ENCODE data around the gene PPFIA1.
"Not testable (repeated sequence)": the region's sequence is repeated elsewhere in the genome, so short reads cannot be mapped to it uniquely, and the experiment has no call there.

Gene PPFIA1

GRCh38 chr11:70314730-70315129 lies 44.2 kb downstream of the PPFIA1 start:
- no peak for TF ChIP-seq POLR2A (IDR thresholded peaks at IDR 0.05; ENCODE audit: low read depth, low read length)
- no peak for FAIRE-seq
- DNase-seq (ENCODE audit: insufficient read length, low spot score): no peak

- TF ChIP-seq POLR2A (IDR thresholded peaks at IDR 0.05; ENCODE audit: low read depth, low read length): no peak
- DNase-seq (ENCODE audit: insufficient read length, low spot score) (no peak), FAIRE-seq (no peak)
These were observed 45.2 kb downstream of the PPFIA1 start for GRCh38 chr11:70315716-70316115.

- FAIRE-seq (no peak), DNase-seq (ENCODE audit: insufficient read length, low spot score) (no peak)
- no peak for TF ChIP-seq POLR2A (IDR thresholded peaks at IDR 0.05; ENCODE audit: low read depth, low read length)
These were observed 47.3 kb downstream of the PPFIA1 start for GRCh38 chr11:70317581-70318305.

- DNase-seq (ENCODE audit: insufficient read length, low spot score): no peak
- FAIRE-seq: no peak
- no peak for TF ChIP-seq POLR2A (IDR thresholded peaks at IDR 0.05; ENCODE audit: low read depth, low read length)
These were observed 49.0 kb downstream of the PPFIA1 start for GRCh38 chr11:70319396-70320076.

GRCh38 chr11:70322666-70323065 lies 52.2 kb downstream of the PPFIA1 start:
- FAIRE-seq (no peak), DNase-seq (ENCODE audit: insufficient read length, low spot score) (no peak)
- no peak for TF ChIP-seq POLR2A (IDR thresholded peaks at IDR 0.05; ENCODE audit: low read depth, low read length)

- no peak for DNase-seq (ENCODE audit: insufficient read length, low spot score)
- no peak for TF ChIP-seq POLR2A (IDR thresholded peaks at IDR 0.05; ENCODE audit: low read depth, low read length)
- no peak for FAIRE-seq
These were observed 53.3 kb downstream of the PPFIA1 start for GRCh38 chr11:70323806-70324205.

GRCh38 chr11:70324376-70325115 lies 54.1 kb downstream of the PPFIA1 start:
- FAIRE-seq: no peak
- no peak for TF ChIP-seq POLR2A (IDR thresholded peaks at IDR 0.05; ENCODE audit: low read depth, low read length)
- DNase-seq (ENCODE audit: insufficient read length, low spot score): no peak

- DNase-seq (ENCODE audit: insufficient read length, low spot score) (no peak), FAIRE-seq (no peak)
- TF ChIP-seq POLR2A (IDR thresholded peaks at IDR 0.05; ENCODE audit: low read depth, low read length): no peak
These were observed 55.3 kb downstream of the PPFIA1 start for GRCh38 chr11:70325824-70326223.

- no peak for DNase-seq (ENCODE audit: insufficient read length, low spot score)
- FAIRE-seq: no peak
- no peak for TF ChIP-seq POLR2A (IDR thresholded peaks at IDR 0.05; ENCODE audit: low read depth, low read length)
These were observed 55.9 kb downstream of the PPFIA1 start for GRCh38 chr11:70326365-70326811.

- FAIRE-seq: no peak
- TF ChIP-seq POLR2A (IDR thresholded peaks at IDR 0.05; ENCODE audit: low read depth, low read length): no peak
- no peak for DNase-seq (ENCODE audit: insufficient read length, low spot score)
These were observed 56.3 kb downstream of the PPFIA1 start for GRCh38 chr11:70326833-70327232.

- TF ChIP-seq POLR2A (IDR thresholded peaks at IDR 0.05; ENCODE audit: low read depth, low read length): no peak
- DNase-seq (ENCODE audit: insufficient read length, low spot score) (no peak), FAIRE-seq (no peak)
These were observed 57.2 kb downstream of the PPFIA1 start for GRCh38 chr11:70327717-70328116.

GRCh38 chr11:70328556-70328955 lies 58.1 kb downstream of the PPFIA1 start:
- TF ChIP-seq POLR2A (IDR thresholded peaks at IDR 0.05; ENCODE audit: low read depth, low read length): no peak
- FAIRE-seq: no peak
- no peak for DNase-seq (ENCODE audit: insufficient read length, low spot score)

GRCh38 chr11:70331320-70331843 lies 60.9 kb downstream of the PPFIA1 start:
- DNase-seq (ENCODE audit: insufficient read length, low spot score); FAIRE-seq: not testable (repeated sequence)

GRCh38 chr11:70331901-70332300 lies 61.4 kb downstream of the PPFIA1 start:
- TF ChIP-seq POLR2A (IDR thresholded peaks at IDR 0.05; ENCODE audit: low read depth, low read length): no peak
- DNase-seq (ENCODE audit: insufficient read length, low spot score) (no peak), FAIRE-seq (no peak)
